ENCODE measurements around the gene PLXDC2. TPM values are rescaled to one million over a fixed set of nuclear protein-coding genes. Genes with fewer than 3 reads are reported as not detected.

Gene PLXDC2
- total and polyA plus RNA-seq, 2 experiments from 2014 or later, result 39.9 to 52.2 TPM

- H3K27me3 ChIP-seq, result no peaks in the 10 kb centered on the region
- no peaks in the 10 kb centered on the region for H3K79me2 ChIP-seq
- H3K9me2 ChIP-seq (replicated peaks; ENCODE audit: insufficient read depth), result no peaks in the 10 kb centered on the region
- DNase-seq (ENCODE audit: low spot score), result no peak
- no peaks in the 10 kb centered on the region for H4K20me1 ChIP-seq (ENCODE audit: insufficient read depth, poor library complexity, severe bottlenecking)
- no peak overlapping the region for H3K4me2 ChIP-seq
- 88% methylated on average over 2 of the region's 2 CpGs for WGBS (ENCODE audit: low lambda C conversion rate, missing lambda C conversion rate)
- H2AFZ ChIP-seq, result no peak overlapping the region
- H3K27ac ChIP-seq, result no peak overlapping the region
- H3K9me3 ChIP-seq (ENCODE audit: low read depth), result no peaks in the 10 kb centered on the region
- no peaks in the 10 kb centered on the region for H3K36me3 ChIP-seq (replicated peaks; ENCODE audit: insufficient read depth, low read depth)
- H3K4me1 ChIP-seq (ENCODE audit: insufficient read depth), result no peaks in the 10 kb centered on the region
- TF ChIP-seq EZH2phosphoT487 (IDR thresholded peaks at IDR 0.05; ENCODE audit: low read depth, severe bottlenecking, unreplicated experiment), result no peak
- TF ChIP-seq CTCF (IDR thresholded peaks at IDR 0.05; ENCODE audit: poor library complexity), result no peak
- no peak for TF ChIP-seq EZH2 (IDR thresholded peaks at IDR 0.05; ENCODE audit: borderline replicate concordance)
- H3K4me3 ChIP-seq, result no peak overlapping the region
These were observed 420.9 kb downstream of the PLXDC2 start for GRCh38 chr10:20237091-20237570.

GRCh38 chr10:20237586-20237985 lies 421.4 kb downstream of the PLXDC2 start:
- Histone ChIP-seq H4K20me1 (ENCODE audit: insufficient read depth, poor library complexity, severe bottlenecking) (no peaks in the 10 kb centered on the region), H3K27ac (no peak overlapping the region), H3K79me2 (no peaks in the 10 kb centered on the region), H3K9me2 (replicated peaks; ENCODE audit: insufficient read depth) (no peaks in the 10 kb centered on the region), H3K36me3 (replicated peaks; ENCODE audit: insufficient read depth, low read depth) (no peaks in the 10 kb centered on the region), H3K4me3 (no peak overlapping the region), H3K9me3 (ENCODE audit: low read depth) (no peaks in the 10 kb centered on the region), H3K27me3 (no peaks in the 10 kb centered on the region), H3K4me1 (ENCODE audit: insufficient read depth) (no peaks in the 10 kb centered on the region), H3K4me2 (no peak overlapping the region), H2AFZ (no peak overlapping the region)
- TF ChIP-seq EZH2phosphoT487 (IDR thresholded peaks at IDR 0.05; ENCODE audit: low read depth, severe bottlenecking, unreplicated experiment) (no peak), EZH2 (IDR thresholded peaks at IDR 0.05; ENCODE audit: borderline replicate concordance) (no peak), CTCF (IDR thresholded peaks at IDR 0.05; ENCODE audit: poor library complexity) (no peak)
- DNase-seq (ENCODE audit: low spot score), result no peak

GRCh38 chr10:20240643-20241042 lies 424.4 kb downstream of the PLXDC2 start:
- no peak for DNase-seq (ENCODE audit: low spot score)
- Histone ChIP-seq H4K20me1 (ENCODE audit: insufficient read depth, poor library complexity, severe bottlenecking) (no peaks in the 10 kb centered on the region), H3K4me3 (no peak overlapping the region), H3K4me1 (ENCODE audit: insufficient read depth) (no peaks in the 10 kb centered on the region), H2AFZ (no peak overlapping the region), H3K36me3 (replicated peaks; ENCODE audit: insufficient read depth, low read depth) (no peaks in the 10 kb centered on the region), H3K27me3 (no peaks in the 10 kb centered on the region), H3K4me2 (no peak overlapping the region), H3K27ac (no peak overlapping the region), H3K9me3 (ENCODE audit: low read depth) (no peaks in the 10 kb centered on the region), H3K79me2 (no peaks in the 10 kb centered on the region), H3K9me2 (replicated peaks; ENCODE audit: insufficient read depth) (no peaks in the 10 kb centered on the region)
- WGBS (ENCODE audit: low lambda C conversion rate, missing lambda C conversion rate), result 93% methylated on average over 1 of the region's 1 CpG
- TF ChIP-seq EZH2 (IDR thresholded peaks at IDR 0.05; ENCODE audit: borderline replicate concordance) (no peak), CTCF (IDR thresholded peaks at IDR 0.05; ENCODE audit: poor library complexity) (no peak)

- H3K4me2 ChIP-seq, result no peak overlapping the region
These were observed 431.2 kb downstream of the PLXDC2 start for GRCh38 chr10:20247454-20247853.

More at GRCh38 chr10:20247454-20247853, 431.2 kb downstream of the PLXDC2 start:
- Histone ChIP-seq H3K9me2 (replicated peaks; ENCODE audit: insufficient read depth) (no peaks in the 10 kb centered on the region), H2AFZ (no peak overlapping the region), H3K9me3 (ENCODE audit: low read depth) (no peaks in the 10 kb centered on the region), H3K4me3 (no peak overlapping the region), H3K79me2 (no peaks in the 10 kb centered on the region), H4K20me1 (ENCODE audit: insufficient read depth, poor library complexity, severe bottlenecking) (no peaks in the 10 kb centered on the region), H3K4me1 (ENCODE audit: insufficient read depth) (no peaks in the 10 kb centered on the region), H3K27me3 (no peaks in the 10 kb centered on the region), H3K27ac (no peak overlapping the region), H3K36me3 (replicated peaks; ENCODE audit: insufficient read depth, low read depth) (no peaks in the 10 kb centered on the region)
- DNase-seq (ENCODE audit: low spot score), result no peak
- TF ChIP-seq EZH2 (IDR thresholded peaks at IDR 0.05; ENCODE audit: borderline replicate concordance), result no peak
- no peak for TF ChIP-seq EZH2phosphoT487 (IDR thresholded peaks at IDR 0.05; ENCODE audit: low read depth, severe bottlenecking, unreplicated experiment)
- TF ChIP-seq CTCF (IDR thresholded peaks at IDR 0.05; ENCODE audit: poor library complexity), result no peak
- WGBS (ENCODE audit: low lambda C conversion rate, missing lambda C conversion rate), result 82% methylated on average over 3 of the region's 3 CpGs

Measured in hepatocyte (in vitro differentiated cells).